HepG2 (cell line): ENCODE results near the gene WWC2. TPM values are rescaled to one million over a fixed set of nuclear protein-coding genes. Genes with fewer than 3 reads are reported as not detected.
A peak's percentile ranks its signal among the peaks of the same experiment; 100 is the strongest.

ENCODE experiments used
- AKAP8 ChIP-seq: sonication (generic); formaldehyde crosslinking; IDR thresholded peaks from 2 replicates; pipeline ENCODE4 v1.5.1; 2020; ENCODE audit warnings: mild to moderate bottlenecking, missing genetic modification reagents
- FOSL2 ChIP-seq: sonication (generic); formaldehyde crosslinking; IDR thresholded peaks from 2 replicates; pipeline ENCODE4 v1.4.0; 2020; ENCODE audit warnings: missing genetic modification reagents
- GTF3A ChIP-seq: sonication (generic); formaldehyde crosslinking; conservative IDR thresholded peaks from 2 replicates; pipeline ENCODE4 v1.4.0; 2020; ENCODE audit warnings: mild to moderate bottlenecking, missing genetic modification reagents
- IRF2 ChIP-seq: IDR thresholded peaks from 2 replicates; pipeline ENCODE4 v1.6.1; 2018; ENCODE audit warnings: missing genetic modification reagents, missing compliant biosample characterization
- JUNB ChIP-seq: sonication (generic); formaldehyde crosslinking; IDR thresholded peaks from 2 replicates; pipeline ENCODE4 v1.8.0; 2022; ENCODE audit warnings: missing genetic modification reagents, mild to moderate bottlenecking, borderline replicate concordance
- KDM2A ChIP-seq: sonication (generic); formaldehyde crosslinking; IDR thresholded peaks from 2 replicates; pipeline ENCODE4 v1.4.0; 2020; ENCODE audit warnings: low read depth, missing genetic modification reagents, borderline replicate concordance
- MTA1 ChIP-seq: sonication (generic); formaldehyde crosslinking; IDR thresholded peaks from 2 replicates; pipeline ENCODE4 v1.4.0; 2020; ENCODE audit warnings: missing genetic modification reagents, mild to moderate bottlenecking, borderline replicate concordance
- NR2F6 ChIP-seq, 2 experiments: IDR thresholded peaks; 2 replicates each; pipeline ENCODE4 v1.6.1; 2016; ENCODE audit warnings: antibody characterized with exemption in 1 of 2, mild to moderate bottlenecking in 1 of 2
- SALL2 ChIP-seq: sonication (generic); formaldehyde crosslinking; IDR thresholded peaks from 2 replicates; pipeline ENCODE4 v1.8.1; 2023; ENCODE audit warnings: mild to moderate bottlenecking, missing genetic modification reagents, inconsistent platforms
- SAP130 ChIP-seq: IDR thresholded peaks from 2 replicates; pipeline ENCODE4 v1.6.1; 2016; ENCODE audit warnings: low read depth
- SMAD3 ChIP-seq: sonication (generic); formaldehyde crosslinking; IDR thresholded peaks from 2 replicates; pipeline ENCODE4 v1.4.0; 2020; ENCODE audit warnings: missing genetic modification reagents
- SOX13 ChIP-seq, 3 experiments: fragments of 450-650 bp in 1 of 3; sonication (generic) in 1 of 3; formaldehyde crosslinking in 1 of 3; IDR thresholded peaks in 2 of 3; conservative IDR thresholded peaks in 1 of 3; 2 replicates each; pipeline versions ENCODE4 v1.5.0 to v1.6.1; 2016 to 2020; ENCODE audit warnings: antibody characterized with exemption in 1 of 3, mild to moderate bottlenecking in 1 of 3, missing compliant biosample characterization in 1 of 3, missing genetic modification reagents in 1 of 3, moderate library complexity in 1 of 3
- ZFP36L2 ChIP-seq: sonication (generic); formaldehyde crosslinking; IDR thresholded peaks from 2 replicates; pipeline ENCODE4 v1.4.0; 2020; ENCODE audit warnings: missing genetic modification reagents
- ZNF256 ChIP-seq: sonication (generic); formaldehyde crosslinking; conservative IDR thresholded peaks from 2 replicates; pipeline ENCODE4 v1.4.0; 2020; ENCODE audit warnings: missing genetic modification reagents
- ZNF407 ChIP-seq: sonication (generic); formaldehyde crosslinking; IDR thresholded peaks from one replicate; pipeline ENCODE4 v1.5.1; 2020; ENCODE audit warnings: mild to moderate bottlenecking, missing genetic modification reagents; ENCODE audit errors: not compliant biosample characterization
- ZNF431 ChIP-seq: sonication (generic); formaldehyde crosslinking; IDR thresholded peaks from 2 replicates; pipeline ENCODE4 v1.9.0; 2022; ENCODE audit warnings: missing genetic modification reagents, low read depth, mild to moderate bottlenecking, borderline replicate concordance
- ZNF569 ChIP-seq: sonication (generic); formaldehyde crosslinking; IDR thresholded peaks from 2 replicates; pipeline ENCODE4 v1.5.0; 2020; ENCODE audit warnings: mild to moderate bottlenecking, missing genetic modification reagents, moderate library complexity, borderline replicate concordance
- ZNF703 ChIP-seq: sonication (generic); formaldehyde crosslinking; IDR thresholded peaks from 2 replicates; pipeline ENCODE4 v1.5.1; 2020; ENCODE audit warnings: missing genetic modification reagents, mild to moderate bottlenecking, moderate library complexity, borderline replicate concordance
- ZNF773 ChIP-seq: sonication (generic); formaldehyde crosslinking; IDR thresholded peaks from 2 replicates; pipeline ENCODE4 v1.4.0; 2020; ENCODE audit warnings: missing genetic modification reagents, borderline replicate concordance
- polyA plus RNA-seq, 8 experiments: library from polyadenylated mRNA; depleted of rRNA in 3 of 8; stranded (reverse) in 7 of 8; unstranded in 1 of 8; fragments of >200 nt; fragmentation: Illumina TruSeq in 4 of 8; extraction: Trizol in 4 of 8; gene quantifications; 2 replicates each; pipeline versions ENCODE4 v1.2.1 to v1.2.3, GENCODE V29; 2011 to 2016; ENCODE audit warnings: low read depth in 4 of 8, missing spikeins in 1 of 8, mixed read lengths in 1 of 8; ENCODE audit not compliant: insufficient read depth in 1 of 8
- total RNA-seq, 5 experiments: library from RNA; depleted of rRNA; stranded (reverse); fragments of >200 nt; fragmentation: Illumina TruSeq; extraction: Trizol; gene quantifications; 2 replicates each; pipeline ENCODE4 v1.2.3, GENCODE V29; 2016; ENCODE audit warnings: low read depth in 1 of 5

Gene WWC2
- total and polyA plus RNA-seq, 2 of the 13 experiments (the other 11 are each of a cell fraction or from before 2014, with no cell fraction given) = 40.0 to 50.1 TPM

GRCh38 chr4:183241721-183242151 lies 142.7 kb downstream of the WWC2 start (continued):
- TF ChIP-seq ZNF407 (CRISPR knock-in tag) (no peak), KDM2A (no peak), SOX13 (IDR thresholded peaks at IDR 0.05) (peak; percentile 65; the same call in 1 of the 2 replicates), SOX13 (CRISPR knock-in tag; conservative IDR thresholded peaks at IDR 0.05 in 1 of 2, IDR thresholded peaks at IDR 0.05 in 1 of 2) (peak in 1 of 2 experiments; percentile 99; a peak in 2 of 4 replicates), MTA1 (CRISPR knock-in tag) (no peak), AKAP8 (no peak), ZNF256 (CRISPR knock-in tag) (no peak), ZNF703 (CRISPR knock-in tag) (no peak), JUNB (no peak), ZNF773 (CRISPR knock-in tag) (no peak), ZNF569 (CRISPR knock-in tag) (no peak), ZFP36L2 (no peak), GTF3A (CRISPR knock-in tag) (no peak), SAP130 (CRISPR knock-in tag) (peak; percentile 31), SMAD3 (CRISPR knock-in tag) (no peak), ZNF431 (CRISPR knock-in tag) (no peak), NR2F6 (IDR thresholded peaks at IDR 0.05) (no peak), NR2F6 (CRISPR knock-in tag; IDR thresholded peaks at IDR 0.05) (no peak), IRF2 (CRISPR knock-in tag) (no peak), FOSL2 (CRISPR knock-in tag) (no peak), SALL2 (no peak)
